Smooth muscle cell (in vitro differentiated cells): ENCODE data around the gene OR4C6. TPM values are rescaled to one million over a fixed set of nuclear protein-coding genes. Genes with fewer than 3 reads are reported as not detected.

ENCODE experiments used
- DNase-seq: peaks from one replicate; lab custom pipeline; 2025; ENCODE audit not compliant: unreplicated experiment; lab: John Stamatoyannopoulos, UW
- H2AFZ ChIP-seq: fragments of 200-600 bp; sonication (generic); 2 replicates; pipeline ENCODE4 v1.6.0; 2016; ENCODE audit warnings: antibody characterized with exemption, low read depth, mild to moderate bottlenecking
- H3F3A ChIP-seq: fragments of 200-600 bp; sonication (generic); 2 replicates; pipeline ENCODE4 v1.6.0; 2017; ENCODE audit warnings: antibody characterized with exemption, low read depth
- H3K27ac ChIP-seq: fragments of 200-600 bp; sonication (generic); 2 replicates; pipeline ENCODE4 v1.5.1; 2016; ENCODE audit warnings: low read depth, mild to moderate bottlenecking
- H3K27me3 ChIP-seq: fragments of 200-600 bp; sonication (generic); 2 replicates; pipeline ENCODE4 v1.6.1; 2016; ENCODE audit warnings: low read depth, mild to moderate bottlenecking
- H3K36me3 ChIP-seq: fragments of 200-600 bp; sonication (generic); 2 replicates; pipeline ENCODE4 v1.5.1; 2016; ENCODE audit warnings: low read depth
- H3K4me1 ChIP-seq: fragments of 200-600 bp; sonication (generic); 2 replicates; pipeline ENCODE4 v1.5.1; 2016; ENCODE audit warnings: low read depth
- H3K4me2 ChIP-seq: fragments of 200-600 bp; sonication (generic); 2 replicates; pipeline ENCODE4 v1.6.0; 2016; ENCODE audit warnings: mild to moderate bottlenecking
- H3K4me3 ChIP-seq: fragments of 200-600 bp; sonication (generic); 2 replicates; pipeline ENCODE4 v1.5.1; 2016; ENCODE audit warnings: mild to moderate bottlenecking
- H3K79me2 ChIP-seq: fragments of 200-600 bp; sonication (generic); 2 replicates; pipeline ENCODE4 v1.6.0; 2016; ENCODE audit warnings: low read depth, mild to moderate bottlenecking
- H3K9ac ChIP-seq: fragments of 200-600 bp; sonication (generic); 2 replicates; pipeline ENCODE4 v1.6.0; 2016; ENCODE audit warnings: low read depth
- H3K9me3 ChIP-seq: fragments of 200-600 bp; sonication (generic); replicated peaks from 2 replicates; pipeline ENCODE4 v1.5.1; 2016; ENCODE audit warnings: low read depth
- H4K20me1 ChIP-seq: fragments of 200-600 bp; sonication (generic); 2 replicates; pipeline ENCODE4 v1.6.0; 2016; ENCODE audit warnings: low read depth
- WGBS: methylation state at CpG from one replicate; pipeline ENCODE4 v1.1.7; 2016; ENCODE audit warnings: low lambda C conversion rate; 5-methylcytosine and 5-hydroxymethylcytosine counted together
- polyA plus RNA-seq: library from polyadenylated mRNA; unstranded; fragments of >200 nt; fragmentation: Nextera tagmentation; extraction: Ambion mirVana; gene quantifications from 2 replicates; pipeline ENCODE4 v1.2.1, GENCODE V29; 2016
- total RNA-seq: library from RNA; depleted of rRNA; stranded (reverse); fragments of >200 nt; gene quantifications from 2 replicates; pipeline ENCODE4 v1.2.3, GENCODE V29; 2014
- TF ChIP-seq, protein P1 (sequence below): fragments of 200-600 bp; sonication (generic); IDR thresholded peaks from 2 replicates; pipeline ENCODE4 v1.5.1; 2017; ENCODE audit warnings: borderline replicate concordance, mild to moderate bottlenecking, antibody characterized with exemption; ENCODE audit not compliant: insufficient read depth, poor library complexity, severe bottlenecking

OR4C6 gene
- total RNA-seq: not detected in 2 replicates
- polyA plus RNA-seq: not detected in 2 replicates

GRCh38 chr11:55661901-55662300 is at the start of gene OR4C6:
OR4C6 (plus strand) TSS chr11:55662201; CDS start chr11:55665167, 2,966 bp downstream.
- Histone ChIP-seq H3K9ac (no peak within 1 kb of the TSS), H3K4me3 (no peak within 1 kb of the TSS), H4K20me1 (no peaks in the 10 kb centered on the region), H2AFZ (no peak within 1 kb of the TSS), H3K9me3 (no peaks in the 10 kb centered on the region), H3K27me3 (no peaks in the 10 kb centered on the region), H3K79me2 (no peaks in the 10 kb centered on the region), H3F3A (no peaks in the 10 kb centered on the region), H3K36me3 (no peaks in the 10 kb centered on the region), H3K4me2 (no peak within 1 kb of the TSS), H3K4me1 (no peaks in the 10 kb centered on the region), H3K27ac (no peak within 1 kb of the TSS)
- TF ChIP-seq, protein P1, sequence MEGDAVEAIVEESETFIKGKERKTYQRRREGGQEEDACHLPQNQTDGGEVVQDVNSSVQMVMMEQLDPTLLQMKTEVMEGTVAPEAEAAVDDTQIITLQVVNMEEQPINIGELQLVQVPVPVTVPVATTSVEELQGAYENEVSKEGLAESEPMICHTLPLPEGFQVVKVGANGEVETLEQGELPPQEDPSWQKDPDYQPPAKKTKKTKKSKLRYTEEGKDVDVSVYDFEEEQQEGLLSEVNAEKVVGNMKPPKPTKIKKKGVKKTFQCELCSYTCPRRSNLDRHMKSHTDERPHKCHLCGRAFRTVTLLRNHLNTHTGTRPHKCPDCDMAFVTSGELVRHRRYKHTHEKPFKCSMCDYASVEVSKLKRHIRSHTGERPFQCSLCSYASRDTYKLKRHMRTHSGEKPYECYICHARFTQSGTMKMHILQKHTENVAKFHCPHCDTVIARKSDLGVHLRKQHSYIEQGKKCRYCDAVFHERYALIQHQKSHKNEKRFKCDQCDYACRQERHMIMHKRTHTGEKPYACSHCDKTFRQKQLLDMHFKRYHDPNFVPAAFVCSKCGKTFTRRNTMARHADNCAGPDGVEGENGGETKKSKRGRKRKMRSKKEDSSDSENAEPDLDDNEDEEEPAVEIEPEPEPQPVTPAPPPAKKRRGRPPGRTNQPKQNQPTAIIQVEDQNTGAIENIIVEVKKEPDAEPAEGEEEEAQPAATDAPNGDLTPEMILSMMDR: no peak
- WGBS: 74% methylated on average over 1 of the region's 1 CpG
- DNase-seq: no peak

DNA sequence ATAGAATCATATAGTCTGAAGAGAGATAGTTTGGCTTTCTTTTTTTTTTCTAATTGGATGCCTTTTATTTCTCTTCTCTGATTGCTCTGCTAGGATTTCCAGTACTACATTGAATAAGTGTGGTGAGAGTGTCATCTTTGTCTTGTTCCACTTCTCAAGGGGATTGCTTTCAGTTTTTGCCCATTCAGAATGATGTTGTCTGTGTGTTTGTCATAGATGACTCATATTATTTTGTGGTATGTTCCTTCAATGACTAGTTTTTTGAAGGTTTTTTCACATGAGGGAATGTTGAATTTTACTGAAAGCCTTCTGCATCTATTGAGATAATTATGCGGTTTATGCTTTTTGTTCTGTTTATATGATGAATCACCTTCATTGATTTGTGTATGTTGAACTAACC is 37.5 kb upstream of the OR4C6 start:
- Histone ChIP-seq H3F3A (no peaks in the 10 kb centered on the region), H3K4me1 (no peaks in the 10 kb centered on the region), H3K27me3 (no peaks in the 10 kb centered on the region), H3K9me3 (no peaks in the 10 kb centered on the region), H3K27ac (no peak overlapping the region), H2AFZ (no peak overlapping the region), H4K20me1 (no peaks in the 10 kb centered on the region), H3K36me3 (no peaks in the 10 kb centered on the region), H3K4me3 (no peak overlapping the region), H3K4me2 (no peak overlapping the region), H3K79me2 (no peaks in the 10 kb centered on the region), H3K9ac (no peak overlapping the region)
- TF ChIP-seq, protein P1: no peak
- no peak for DNase-seq
- WGBS: 84% methylated on average over 1 of the region's 1 CpG

DNA sequence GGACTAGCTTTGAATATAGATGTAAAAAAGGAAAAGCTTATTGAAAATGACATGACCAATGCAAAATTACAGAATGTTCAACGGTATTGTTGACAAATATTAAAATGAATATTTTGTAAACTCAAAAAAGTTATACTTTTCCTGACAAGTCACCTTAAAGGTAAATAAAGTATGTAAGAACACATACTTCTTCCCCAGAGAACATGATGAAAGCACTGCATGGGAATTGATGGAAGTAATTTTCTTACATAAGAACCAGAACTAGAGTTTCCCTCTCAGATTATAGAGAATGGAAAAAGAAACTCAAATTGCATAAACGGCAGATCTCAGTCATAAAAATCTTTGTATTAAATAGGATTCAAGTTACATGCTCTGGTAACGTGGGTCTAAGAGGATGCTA is 27.2 kb upstream of the OR4C6 start, which contains the start of gene OR4P4:
TSS of gene OR4P4 (plus strand) at position 301 of the 400 bp plus-strand sequence.
- WGBS: 49% methylated on average over 3 of the region's 3 CpGs

DNA sequence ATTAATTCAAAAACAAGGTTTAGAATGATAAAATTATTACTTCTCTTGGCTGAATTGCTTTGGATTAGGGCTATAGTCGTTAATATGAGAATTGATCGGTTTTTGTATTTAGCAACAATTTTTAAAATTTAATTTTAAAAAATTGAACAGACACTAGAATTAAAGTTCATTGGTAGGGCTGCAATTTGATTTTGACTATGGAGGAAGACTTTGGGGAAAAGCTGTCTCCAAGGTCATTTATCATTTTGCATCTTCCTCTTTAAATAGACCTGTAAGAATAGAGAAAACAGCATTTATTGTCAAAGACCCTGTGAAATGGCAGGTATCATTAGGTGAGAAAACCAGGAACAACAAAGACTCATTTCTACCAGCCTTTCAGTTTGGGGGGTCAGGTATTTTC is 14.0 kb upstream of the OR4C6 start, which contains the start of gene OR4S2:
TSS of gene OR4S2 (plus strand) at position 301 of the 400 bp plus-strand sequence. CDS start 2,577 bp downstream, outside the sequence.
- H3F3A ChIP-seq: no peaks in the 10 kb centered on the region
- H4K20me1 ChIP-seq: no peaks in the 10 kb centered on the region
- TF ChIP-seq, protein P1: no peak
- H3K36me3 ChIP-seq: no peaks in the 10 kb centered on the region
- no peak within 1 kb of the TSS for H3K4me3 ChIP-seq
- no peaks in the 10 kb centered on the region for H3K79me2 ChIP-seq
- no peaks in the 10 kb centered on the region for H3K9me3 ChIP-seq
- no peak within 1 kb of the TSS for H2AFZ ChIP-seq
- H3K9ac ChIP-seq: no peak within 1 kb of the TSS
- 66% methylated on average over 2 of the region's 2 CpGs for WGBS
- no peaks in the 10 kb centered on the region for H3K27me3 ChIP-seq
- DNase-seq: no peak
- H3K4me2 ChIP-seq: no peak within 1 kb of the TSS
- no peaks in the 10 kb centered on the region for H3K4me1 ChIP-seq
- H3K27ac ChIP-seq: no peak within 1 kb of the TSS

More for the DNA sequence above, 27.2 kb upstream of the OR4C6 start, which contains the start of gene OR4P4:
- Histone ChIP-seq H2AFZ (no peak within 1 kb of the TSS), H3K4me1 (no peaks in the 10 kb centered on the region), H3K4me2 (no peak within 1 kb of the TSS), H3K4me3 (no peak within 1 kb of the TSS), H4K20me1 (no peaks in the 10 kb centered on the region), H3K9ac (no peak within 1 kb of the TSS), H3K27ac (no peak within 1 kb of the TSS), H3F3A (no peaks in the 10 kb centered on the region), H3K79me2 (no peaks in the 10 kb centered on the region), H3K9me3 (no peaks in the 10 kb centered on the region), H3K36me3 (no peaks in the 10 kb centered on the region), H3K27me3 (no peaks in the 10 kb centered on the region)
- no peak for DNase-seq
- TF ChIP-seq, protein P1: no peak
